GM12892 (cell line): ENCODE measurements around the gene PCNX1.

Experiments used
- POLR2A ChIP-seq: IDR thresholded peaks from 2 replicates; pipeline ENCODE4 v1.6.1; 2011; ENCODE audit warnings: low read depth, low read length, control low read depth
- POLR2AphosphoS5 ChIP-seq: IDR thresholded peaks from 2 replicates; pipeline ENCODE4 v1.6.1; 2011; ENCODE audit warnings: low read depth, low read length, control low read depth

DNA sequence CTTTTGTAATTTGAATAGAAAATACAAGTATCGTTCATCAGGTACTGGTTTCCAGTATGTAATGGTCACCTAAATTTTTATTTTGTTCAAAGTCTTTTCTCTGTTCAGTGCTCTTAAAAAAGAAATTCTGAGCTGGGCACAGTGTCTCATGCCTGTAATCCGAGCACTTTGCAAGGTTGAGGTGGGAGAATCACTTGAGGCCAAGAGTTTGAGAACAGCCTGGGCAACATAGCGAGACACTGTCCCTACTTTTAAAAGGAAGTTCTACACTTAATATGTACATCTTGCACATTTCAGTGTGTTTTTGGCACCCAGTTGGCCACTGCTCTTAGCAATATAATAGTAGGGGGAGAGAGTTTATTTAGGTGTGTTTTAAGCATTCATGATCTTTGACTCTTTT is 27.9 kb downstream of the PCNX1 start:
- TF ChIP-seq POLR2A = no peak
- TF ChIP-seq POLR2AphosphoS5 = no peak
